ENCODE results near the gene ATRX.
"Not testable (repeated sequence)": the region's sequence is repeated elsewhere in the genome, so short reads cannot be mapped to it uniquely, and the experiment has no call there.

The ATRX gene

GRCh38 chrX:77726095-77726494, 59.9 kb downstream of the ATRX start:
- not testable (repeated sequence) for DNase-seq

GRCh38 chrX:77723681-77724080, 62.3 kb downstream of the ATRX start:
- no peak for DNase-seq

- DNase-seq = no peak
Measured at GRCh38 chrX:77719388-77719787, 66.6 kb downstream of the ATRX start.

GRCh38 chrX:77704881-77705280, 81.1 kb downstream of the ATRX start:
- DNase-seq = no peak

GRCh38 chrX:77698242-77698641, 87.8 kb downstream of the ATRX start:
- no peak for DNase-seq

- no peak for DNase-seq
Measured at GRCh38 chrX:77694491-77694890, 91.5 kb downstream of the ATRX start.

- DNase-seq = no peak
Measured at GRCh38 chrX:77693594-77693993, 92.4 kb downstream of the ATRX start.

GRCh38 chrX:77691916-77692315, 94.1 kb downstream of the ATRX start:
- DNase-seq = no peak

GRCh38 chrX:77689376-77689775, 96.6 kb downstream of the ATRX start:
- no peak for DNase-seq

- DNase-seq = not testable (repeated sequence)
Measured at GRCh38 chrX:77685683-77686082, 100.3 kb downstream of the ATRX start.

- DNase-seq = no peak
Measured at GRCh38 chrX:77679144-77679543, 106.9 kb downstream of the ATRX start.

- no peak for DNase-seq
Measured at GRCh38 chrX:77675986-77676385, 110.0 kb downstream of the ATRX start.

GRCh38 chrX:77668391-77669237, 117.4 kb downstream of the ATRX start:
- DNase-seq = no peak

GRCh38 chrX:77658886-77659285, 127.1 kb downstream of the ATRX start:
- no peak for DNase-seq

GRCh38 chrX:77652095-77652494, 133.9 kb downstream of the ATRX start:
- no peak for DNase-seq

- DNase-seq = no peak
Measured at GRCh38 chrX:77640702-77641101, 145.3 kb downstream of the ATRX start.

- DNase-seq = no peak
Measured at GRCh38 chrX:77639820-77640219, 146.2 kb downstream of the ATRX start.

- DNase-seq = no peak
Measured at GRCh38 chrX:77638397-77638796, 147.6 kb downstream of the ATRX start.

- DNase-seq = no peak
Measured at GRCh38 chrX:77635373-77635772, 150.6 kb downstream of the ATRX start.

GRCh38 chrX:77628294-77629025, 157.6 kb downstream of the ATRX start:
- DNase-seq = no peak

GRCh38 chrX:77622672-77623071, 163.3 kb downstream of the ATRX start:
- no peak for DNase-seq

GRCh38 chrX:77622233-77622632, 163.8 kb downstream of the ATRX start:
- DNase-seq = no peak

- not testable (repeated sequence) for DNase-seq
Measured at GRCh38 chrX:77621453-77621852, 164.6 kb downstream of the ATRX start.

- no peak for DNase-seq
Measured at GRCh38 chrX:77617206-77617605, 168.8 kb downstream of the ATRX start.
